ENCODE data around the gene TMEM187. TPM values are rescaled to one million over a fixed set of nuclear protein-coding genes. Genes with fewer than 3 reads are reported as not detected.
A peak's percentile ranks its signal among the peaks of the same experiment; 100 is the strongest.

Gene TMEM187
- total and polyA plus RNA-seq, 12 donors, result 4.0 to 29.2 (median 12.9) TPM

DNA sequence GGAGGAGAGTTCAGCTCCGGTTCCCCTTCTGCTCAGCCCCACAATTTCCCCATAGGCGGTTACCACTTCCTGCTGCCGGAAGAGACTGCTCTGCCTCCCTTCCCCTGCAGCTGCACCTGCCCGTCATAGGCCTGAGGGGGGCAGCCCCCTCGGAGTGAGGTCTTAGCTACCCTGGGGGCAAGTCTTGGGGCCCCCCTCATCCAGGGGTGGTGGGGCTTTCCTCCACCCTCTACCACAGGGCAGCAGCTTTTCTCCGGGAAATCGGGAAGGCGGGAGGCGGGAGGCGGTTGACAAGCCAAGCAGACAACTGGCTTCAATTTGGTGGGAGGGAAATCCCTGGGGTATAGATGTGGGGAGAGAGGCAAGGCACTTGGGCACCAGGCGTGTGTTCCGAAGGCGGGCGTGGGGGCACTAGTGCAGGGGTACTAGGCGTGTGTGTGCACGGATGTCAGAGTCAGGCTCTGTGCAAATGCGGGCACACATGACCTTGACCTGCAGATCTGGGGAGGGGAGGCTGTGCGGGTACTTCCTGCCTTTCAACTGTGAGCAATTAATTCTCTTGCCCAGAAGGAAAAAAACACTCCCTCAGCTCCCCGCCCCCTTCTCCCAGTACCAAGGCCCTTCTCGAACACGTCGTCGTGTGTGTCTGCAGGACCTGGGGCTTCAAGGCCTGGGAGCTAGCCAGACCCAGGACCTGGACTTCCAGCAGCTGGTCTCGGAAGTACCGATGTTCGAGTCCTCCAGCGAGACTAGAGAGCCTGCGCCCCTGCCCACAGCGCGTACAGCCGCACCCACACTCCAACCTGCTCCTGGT is 45.5 kb upstream of the TMEM187 start:
- H3K27me3 ChIP-seq, result no peaks in the 10 kb centered on the region
- no peaks in the 10 kb centered on the region for H3K9me3 ChIP-seq (replicated peaks in 1 of 3)
- peaks cover 0 to 22% of the 10 kb centered on the region in 2 donors for H3K36me3 ChIP-seq (replicated peaks in 1 of 2)
- peak; percentile 70 to 86 (median 81) for DNase-seq
- TF ChIP-seq POLR2A (IDR thresholded peaks at IDR 0.05), result peak in 1 of 2 donors; percentile 54
- TF ChIP-seq, protein P1, sequence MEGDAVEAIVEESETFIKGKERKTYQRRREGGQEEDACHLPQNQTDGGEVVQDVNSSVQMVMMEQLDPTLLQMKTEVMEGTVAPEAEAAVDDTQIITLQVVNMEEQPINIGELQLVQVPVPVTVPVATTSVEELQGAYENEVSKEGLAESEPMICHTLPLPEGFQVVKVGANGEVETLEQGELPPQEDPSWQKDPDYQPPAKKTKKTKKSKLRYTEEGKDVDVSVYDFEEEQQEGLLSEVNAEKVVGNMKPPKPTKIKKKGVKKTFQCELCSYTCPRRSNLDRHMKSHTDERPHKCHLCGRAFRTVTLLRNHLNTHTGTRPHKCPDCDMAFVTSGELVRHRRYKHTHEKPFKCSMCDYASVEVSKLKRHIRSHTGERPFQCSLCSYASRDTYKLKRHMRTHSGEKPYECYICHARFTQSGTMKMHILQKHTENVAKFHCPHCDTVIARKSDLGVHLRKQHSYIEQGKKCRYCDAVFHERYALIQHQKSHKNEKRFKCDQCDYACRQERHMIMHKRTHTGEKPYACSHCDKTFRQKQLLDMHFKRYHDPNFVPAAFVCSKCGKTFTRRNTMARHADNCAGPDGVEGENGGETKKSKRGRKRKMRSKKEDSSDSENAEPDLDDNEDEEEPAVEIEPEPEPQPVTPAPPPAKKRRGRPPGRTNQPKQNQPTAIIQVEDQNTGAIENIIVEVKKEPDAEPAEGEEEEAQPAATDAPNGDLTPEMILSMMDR (IDR thresholded peaks at IDR 0.05), result no peak
- 0 to 39% (median 19%) methylated on average over 4 to 31 of the region's 31 CpGs for WGBS, 4 donors
- H3K27ac ChIP-seq, result peak overlapping the region; percentile 86 to 98 (median 95)
- intact Hi-C loops (cut with DNase I), result no loop called here
- H3K4me3 ChIP-seq, result peak overlapping the region in 1 of 4 donors; percentile 64
- peaks cover 13 to 45% of the 10 kb centered on the region in 2 donors for H3K4me1 ChIP-seq (replicated peaks in 1 of 2)

DNA sequence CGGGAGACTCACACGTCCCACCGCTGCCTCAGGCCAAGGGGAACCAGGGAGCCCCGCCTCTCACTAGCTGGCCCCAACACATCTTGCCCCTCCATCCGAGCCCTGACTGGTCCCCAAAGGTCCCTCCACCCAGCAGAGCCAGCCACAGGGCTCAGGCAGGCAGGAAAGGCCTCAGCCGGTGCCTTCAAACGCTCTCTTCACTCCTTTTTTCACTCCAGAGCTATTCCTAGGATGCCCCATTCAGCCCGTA is 45.0 kb upstream of the TMEM187 start:
- Histone ChIP-seq H3K27me3 (no peaks in the 10 kb centered on the region), H3K27ac (peak overlapping the region; percentile 86 to 98 (median 95)), H3K36me3 (replicated peaks in 1 of 2) (peaks cover 0 to 22% of the 10 kb centered on the region in 2 donors), H3K4me3 (peak overlapping the region in 2 of 4 donors; percentile 7 to 64), H3K4me1 (replicated peaks in 1 of 2) (peaks cover 13 to 43% of the 10 kb centered on the region in 2 donors), H3K9me3 (replicated peaks in 1 of 3) (no peaks in the 10 kb centered on the region)
- DNase-seq, result no peak
- TF ChIP-seq, protein P1 (IDR thresholded peaks at IDR 0.05), result no peak
- no peak for TF ChIP-seq POLR2A (IDR thresholded peaks at IDR 0.05)
- 0 to 15% (median 7%) methylated on average over 1 to 8 of the region's 8 CpGs for WGBS, 4 donors
- intact Hi-C loops (cut with DNase I), result no loop called here

DNA sequence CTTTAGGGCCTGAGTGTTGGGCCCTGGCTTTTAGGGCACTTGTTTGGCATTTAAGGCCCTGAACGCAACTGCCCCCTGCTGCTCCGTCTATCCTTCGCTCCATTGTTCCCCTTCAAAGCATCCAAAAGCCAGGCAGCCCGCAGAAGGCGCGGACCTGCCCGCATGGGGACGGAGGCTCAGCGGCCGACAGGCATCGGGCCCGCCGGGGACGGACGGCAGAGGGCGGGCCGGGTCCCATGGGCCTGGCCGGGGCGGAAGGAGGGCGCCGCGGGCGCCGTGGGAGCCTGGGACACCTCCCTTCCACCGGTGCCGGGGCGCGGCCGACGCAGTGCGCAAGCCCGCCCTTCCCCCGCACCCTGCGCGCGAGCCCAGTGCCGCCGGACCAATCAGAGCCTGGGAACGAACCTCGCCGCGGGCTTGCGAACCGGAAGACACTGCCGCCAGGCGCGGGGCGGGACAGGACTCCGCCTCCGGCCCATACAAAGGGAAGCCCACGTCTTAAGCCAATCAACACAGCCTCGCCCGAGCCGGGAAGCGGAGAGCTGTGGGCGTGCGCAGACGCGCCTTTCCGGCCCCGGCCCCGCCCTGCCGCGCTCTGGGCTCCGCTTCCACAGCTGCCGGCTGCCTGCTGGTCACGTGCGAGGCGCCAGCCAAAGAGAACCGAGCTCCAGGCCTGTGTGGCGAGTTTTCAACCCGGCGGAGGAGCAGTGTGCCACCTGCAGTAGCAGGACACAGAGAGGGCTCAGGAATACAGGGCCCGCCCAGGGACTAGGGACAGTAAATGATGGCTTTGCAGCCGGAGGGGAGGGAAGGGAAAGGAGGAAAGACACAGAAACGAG is 44.4 kb upstream of the TMEM187 start:
- WGBS, 4 donors, result 0 to 16% (median 8%) methylated on average over 7 to 76 of the region's 76 CpGs
- intact Hi-C loops (cut with DNase I), result no loop called here
- H3K4me1 ChIP-seq (replicated peaks in 1 of 2), result peaks cover 13 to 38% of the 10 kb centered on the region in 2 donors
- DNase-seq, result peak; percentile 95 to 98 (median 96)
- no peaks in the 10 kb centered on the region for H3K27me3 ChIP-seq
- peaks cover 0 to 22% of the 10 kb centered on the region in 2 donors for H3K36me3 ChIP-seq (replicated peaks in 1 of 2)
- H3K27ac ChIP-seq, result peak overlapping the region; percentile 86 to 98 (median 95)
- peak overlapping the region in 2 of 4 donors; percentile 7 to 64 for H3K4me3 ChIP-seq
- TF ChIP-seq POLR2A (IDR thresholded peaks at IDR 0.05), result peak; percentile 81 to 85
- TF ChIP-seq, protein P1 (IDR thresholded peaks at IDR 0.05), result peak in 1 of 6 experiments; percentile 10
- no peaks in the 10 kb centered on the region for H3K9me3 ChIP-seq (replicated peaks in 1 of 3)

DNA sequence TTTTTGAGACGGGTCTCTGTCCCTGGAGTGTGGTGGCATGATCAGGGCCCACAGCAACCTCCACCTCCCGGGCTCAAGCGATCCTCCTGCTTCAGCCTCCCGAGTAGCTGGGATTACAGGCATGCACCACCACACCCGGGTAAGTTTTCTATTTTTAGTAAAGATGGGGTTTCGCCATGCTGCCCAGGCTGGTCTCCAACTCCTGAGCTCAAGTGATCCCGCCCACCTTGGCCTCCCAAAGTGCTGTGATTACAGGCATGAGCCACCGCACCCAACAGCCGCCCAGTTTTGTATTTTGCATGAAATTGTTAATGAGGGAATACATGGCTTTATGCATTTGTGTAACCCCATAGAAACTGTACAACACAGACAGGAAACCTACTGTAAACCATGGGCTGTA is 43.7 kb upstream of the TMEM187 start:
- H3K4me3 ChIP-seq, result no peak overlapping the region
- WGBS, 4 donors, result 39 to 69% (median 54%) methylated on average over 4 to 9 of the region's 9 CpGs
- H3K4me1 ChIP-seq (replicated peaks in 1 of 2), result peaks cover 17 to 43% of the 10 kb centered on the region in 2 donors

More for the DNA sequence above, 43.7 kb upstream of the TMEM187 start:
- Histone ChIP-seq H3K9me3 (replicated peaks in 1 of 3) (no peaks in the 10 kb centered on the region), H3K36me3 (replicated peaks in 1 of 2) (peaks cover 0 to 22% of the 10 kb centered on the region in 2 donors), H3K27me3 (no peaks in the 10 kb centered on the region), H3K27ac (peak overlapping the region in 3 of 5 donors; percentile 26 to 94 (median 61))
- no peak for TF ChIP-seq POLR2A (IDR thresholded peaks at IDR 0.05)
- TF ChIP-seq, protein P1 (IDR thresholded peaks at IDR 0.05), result no peak
- peak in 1 of 7 donors; percentile 31 for DNase-seq
- intact Hi-C loops (cut with DNase I), result no loop called here

Data from adrenal gland (tissue), 12 donors.